BE2C (cell line): ENCODE results near the gene ANGEL2.

Source experiments
- DNase-seq: peaks from one replicate; pipeline ENCODE4 v3.0.0-alpha.2; 2020
- H3K27me3 ChIP-seq: fragments of 250-450 bp; sonication (Bioruptor Pico); 2 replicates; pipeline ENCODE4 v1.5.1; 2020; ENCODE audit warnings: mild to moderate bottlenecking
- H3K36me3 ChIP-seq: fragments of 250-450 bp; sonication (Bioruptor Pico); 2 replicates; pipeline ENCODE4 v1.5.1; 2020; ENCODE audit warnings: mild to moderate bottlenecking
- H3K4me1 ChIP-seq: fragments of 250-450 bp; sonication (Bioruptor Pico); 2 replicates; pipeline ENCODE4 v1.5.1; 2020
- H3K4me3 ChIP-seq: 2 replicates; pipeline ENCODE4 v1.5.1; 2011; ENCODE audit warnings: low read depth, low read length
- H3K9me3 ChIP-seq: fragments of 250-450 bp; sonication (Bioruptor Pico); 2 replicates; pipeline ENCODE4 v1.5.1; 2020
- TF ChIP-seq, protein P1 (sequence below): IDR thresholded peaks from 2 replicates; pipeline ENCODE4 v1.5.1; 2012; ENCODE audit warnings: mild to moderate bottlenecking, low read depth, low read length

ANGEL2 gene

DNA sequence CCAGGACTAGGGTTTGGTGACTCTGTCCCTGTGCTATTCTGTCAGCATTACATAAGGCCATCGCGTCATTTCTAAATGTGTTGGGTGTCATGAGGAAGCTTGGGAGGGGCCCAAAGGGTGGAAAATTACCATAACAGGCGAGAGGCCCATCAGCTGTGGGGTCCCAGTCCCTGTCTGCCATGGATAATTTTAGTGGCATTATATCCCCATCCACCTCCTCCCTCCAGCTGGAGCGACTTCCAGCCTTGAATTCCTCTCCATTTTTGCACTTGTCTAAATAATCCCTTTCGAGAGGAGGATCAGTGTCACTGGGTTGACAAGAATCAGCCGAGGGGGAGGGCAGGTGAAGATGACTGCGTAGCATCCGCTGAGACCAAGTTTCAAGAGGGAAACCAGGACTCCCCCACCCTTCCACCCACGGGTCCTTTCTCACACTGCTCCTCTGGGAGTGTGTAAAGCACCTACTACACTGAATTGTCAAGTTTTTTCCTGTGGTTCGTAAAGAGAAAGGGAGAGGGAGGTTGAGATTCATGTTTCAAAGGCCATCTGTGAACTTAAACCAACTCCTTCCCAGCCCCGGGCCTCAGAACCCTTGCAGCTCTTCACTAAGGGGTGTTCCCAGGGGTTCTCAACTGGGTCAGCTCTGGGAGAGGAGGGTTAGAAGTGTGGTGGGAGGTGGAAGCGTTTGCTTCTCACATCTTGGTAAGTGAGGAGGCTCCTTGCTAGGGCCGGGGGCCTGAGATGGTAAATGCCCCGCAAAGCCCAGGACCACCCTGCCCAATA is 36.1 kb downstream of the ANGEL2 start:
- TF ChIP-seq, protein P1, sequence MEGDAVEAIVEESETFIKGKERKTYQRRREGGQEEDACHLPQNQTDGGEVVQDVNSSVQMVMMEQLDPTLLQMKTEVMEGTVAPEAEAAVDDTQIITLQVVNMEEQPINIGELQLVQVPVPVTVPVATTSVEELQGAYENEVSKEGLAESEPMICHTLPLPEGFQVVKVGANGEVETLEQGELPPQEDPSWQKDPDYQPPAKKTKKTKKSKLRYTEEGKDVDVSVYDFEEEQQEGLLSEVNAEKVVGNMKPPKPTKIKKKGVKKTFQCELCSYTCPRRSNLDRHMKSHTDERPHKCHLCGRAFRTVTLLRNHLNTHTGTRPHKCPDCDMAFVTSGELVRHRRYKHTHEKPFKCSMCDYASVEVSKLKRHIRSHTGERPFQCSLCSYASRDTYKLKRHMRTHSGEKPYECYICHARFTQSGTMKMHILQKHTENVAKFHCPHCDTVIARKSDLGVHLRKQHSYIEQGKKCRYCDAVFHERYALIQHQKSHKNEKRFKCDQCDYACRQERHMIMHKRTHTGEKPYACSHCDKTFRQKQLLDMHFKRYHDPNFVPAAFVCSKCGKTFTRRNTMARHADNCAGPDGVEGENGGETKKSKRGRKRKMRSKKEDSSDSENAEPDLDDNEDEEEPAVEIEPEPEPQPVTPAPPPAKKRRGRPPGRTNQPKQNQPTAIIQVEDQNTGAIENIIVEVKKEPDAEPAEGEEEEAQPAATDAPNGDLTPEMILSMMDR, result no peak
- H3K4me3 ChIP-seq, result no peak overlapping the region
- H3K36me3 ChIP-seq, result no peaks in the 10 kb centered on the region
- no peak for DNase-seq
- H3K4me1 ChIP-seq, result no peaks in the 10 kb centered on the region
- H3K9me3 ChIP-seq, result no peaks in the 10 kb centered on the region
- no peaks in the 10 kb centered on the region for H3K27me3 ChIP-seq

DNA sequence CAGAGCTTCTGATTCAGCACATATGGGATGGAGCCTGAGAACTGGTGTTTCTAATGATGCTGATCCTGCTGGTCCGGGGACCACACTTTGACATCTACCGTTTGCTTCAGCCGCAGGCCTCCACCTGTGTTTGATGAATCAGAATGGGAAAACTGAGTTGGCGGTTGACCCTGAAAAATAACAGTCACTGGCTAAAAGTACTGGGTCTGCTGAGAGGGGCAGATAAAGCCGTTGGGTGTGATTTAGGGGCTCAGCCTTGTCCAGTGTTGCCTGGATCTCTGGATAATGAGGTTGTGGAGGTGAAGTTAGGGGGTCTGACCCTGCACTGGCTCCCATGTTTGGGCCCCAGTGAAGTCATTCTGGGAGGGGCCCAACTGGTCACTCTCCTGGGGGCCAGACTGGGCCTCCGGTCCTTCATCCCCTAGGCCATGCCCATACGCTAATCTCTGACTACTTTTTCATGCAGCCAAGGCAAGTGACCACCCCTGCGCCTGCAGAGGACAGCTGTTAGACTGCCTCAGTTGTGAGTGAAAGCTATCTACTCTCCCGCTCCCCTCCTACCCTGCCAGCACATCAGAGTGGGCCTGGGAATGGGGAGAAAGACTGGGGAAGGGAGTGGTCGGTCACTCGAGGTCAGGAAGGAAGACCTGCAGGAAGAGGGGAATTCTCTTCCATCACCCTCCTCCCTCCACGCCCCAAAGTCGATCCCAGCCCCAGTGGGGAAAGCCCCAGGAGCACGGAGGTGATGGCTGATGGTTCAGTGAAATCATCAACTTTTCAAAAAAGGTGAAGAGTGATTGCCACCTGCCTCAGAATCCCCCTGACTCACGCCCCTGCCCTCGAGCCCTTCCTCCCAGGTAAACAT is 37.7 kb downstream of the ANGEL2 start:
- Histone ChIP-seq H3K4me3 (no peak overlapping the region), H3K9me3 (no peaks in the 10 kb centered on the region), H3K4me1 (no peaks in the 10 kb centered on the region), H3K36me3 (no peaks in the 10 kb centered on the region), H3K27me3 (no peaks in the 10 kb centered on the region)
- TF ChIP-seq, protein P1, result no peak
- no peak for DNase-seq

DNA sequence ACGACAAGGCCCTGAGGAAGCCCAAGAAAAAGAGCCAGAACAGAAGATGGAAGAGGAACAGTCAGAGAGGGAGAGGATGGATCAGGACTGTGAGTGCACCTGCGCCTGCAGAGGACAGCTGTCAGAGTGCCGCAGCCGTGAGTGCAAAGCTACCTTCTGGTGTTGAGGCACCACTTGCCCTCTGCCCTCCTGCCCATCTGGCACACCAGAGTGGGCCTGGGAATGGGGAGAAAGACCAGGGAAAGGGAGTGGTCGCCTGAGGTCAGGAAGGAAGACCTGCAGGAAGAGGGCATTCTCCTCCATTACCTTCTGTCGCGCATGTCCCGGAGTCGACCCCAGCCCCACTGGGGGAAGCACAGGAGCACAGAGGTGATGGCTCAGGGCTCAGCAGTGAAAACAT is 39.1 kb downstream of the ANGEL2 start:
- no peaks in the 10 kb centered on the region for H3K9me3 ChIP-seq
- TF ChIP-seq, protein P1, result no peak
- no peaks in the 10 kb centered on the region for H3K27me3 ChIP-seq
- no peaks in the 10 kb centered on the region for H3K36me3 ChIP-seq
- no peak for DNase-seq
- H3K4me1 ChIP-seq, result no peaks in the 10 kb centered on the region
- H3K4me3 ChIP-seq, result no peak overlapping the region

DNA sequence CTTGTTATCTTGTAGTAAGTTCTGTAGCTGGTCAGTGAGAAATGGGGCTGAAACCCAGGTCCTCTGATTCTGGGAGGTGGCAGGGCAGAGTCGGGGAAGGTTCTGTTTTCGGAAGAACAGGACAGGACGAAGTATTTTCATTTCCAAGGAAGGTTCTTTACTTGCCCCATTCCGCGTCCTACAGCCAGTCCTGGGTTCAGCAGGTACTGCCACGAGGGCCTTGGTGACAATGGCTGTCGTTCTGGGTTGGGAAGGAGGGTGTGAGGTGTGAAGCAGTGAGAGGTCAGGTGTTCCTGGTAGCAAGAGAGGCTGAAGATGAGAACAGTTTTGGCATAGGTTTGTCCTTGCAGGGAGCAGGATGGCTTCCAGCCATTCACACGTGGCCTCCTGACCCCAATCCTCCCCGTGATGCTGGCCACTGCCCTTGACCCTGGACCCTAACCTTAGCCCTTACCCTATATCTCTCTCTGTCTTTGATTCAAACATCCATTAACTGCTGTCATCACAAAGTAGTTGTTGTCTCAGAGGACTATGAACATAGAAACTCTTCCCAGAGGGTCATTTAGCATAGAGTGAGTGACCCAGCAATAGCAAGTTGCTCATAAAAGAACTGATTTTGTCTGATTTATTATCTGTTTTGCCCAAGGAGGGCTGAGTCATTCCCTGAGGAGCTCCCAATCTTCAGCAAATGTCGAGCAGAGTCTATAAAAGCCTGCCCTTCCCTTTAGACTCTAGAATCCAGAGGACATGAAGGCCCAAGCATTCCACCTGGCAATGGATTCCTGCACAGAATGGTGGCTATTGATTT is 40.4 kb downstream of the ANGEL2 start:
- no peaks in the 10 kb centered on the region for H3K36me3 ChIP-seq
- no peaks in the 10 kb centered on the region for H3K9me3 ChIP-seq
- no peaks in the 10 kb centered on the region for H3K4me1 ChIP-seq
- no peaks in the 10 kb centered on the region for H3K27me3 ChIP-seq
- no peak for DNase-seq
- no peak overlapping the region for H3K4me3 ChIP-seq
- TF ChIP-seq, protein P1, result no peak

DNA sequence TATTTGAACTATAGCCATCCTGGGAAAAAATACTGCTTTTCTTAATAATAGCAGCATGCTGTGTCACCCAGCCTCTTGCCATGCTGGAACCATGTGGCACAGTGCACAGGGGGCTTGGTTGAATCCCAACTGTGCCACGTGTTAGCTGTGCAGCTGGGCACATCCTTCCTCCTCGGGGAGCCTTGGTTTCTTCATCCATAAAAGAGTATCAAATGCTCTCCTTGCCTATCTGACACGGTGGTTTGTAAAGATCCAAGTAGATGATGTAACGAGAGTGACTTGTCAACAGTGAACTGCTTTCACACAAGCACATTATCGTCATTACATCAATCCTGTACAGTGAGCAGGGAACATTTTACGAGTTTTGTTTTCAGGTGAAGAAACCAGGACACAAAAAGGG is 41.0 kb downstream of the ANGEL2 start:
- H3K36me3 ChIP-seq, result no peaks in the 10 kb centered on the region
- no peaks in the 10 kb centered on the region for H3K4me1 ChIP-seq
- H3K27me3 ChIP-seq, result no peaks in the 10 kb centered on the region
- DNase-seq, result no peak
- H3K9me3 ChIP-seq, result no peaks in the 10 kb centered on the region
- TF ChIP-seq, protein P1, result no peak
- no peak overlapping the region for H3K4me3 ChIP-seq
